ENCODE results near the gene MACO1. TPM values are rescaled to one million over a fixed set of nuclear protein-coding genes. Genes with fewer than 3 reads are reported as not detected.

Gene MACO1
- total and polyA plus RNA-seq, 10 of the 15 experiments (the other 5 are each of a cell fraction or from before 2014, with no cell fraction given), result 3.2 to 19.8 (median 10.3) TPM

GRCh38 chr1:25492323-25492722 is 61.6 kb downstream of the MACO1 start:
- Histone ChIP-seq H3K9me3 (replicated peaks; ENCODE audit: control insufficient read depth, insufficient read depth, low read length) (no peaks in the 10 kb centered on the region), H3K9ac (ENCODE audit: control insufficient read depth, insufficient read depth, low read length) (no peak overlapping the region), H3K4me1 (ENCODE audit: control insufficient read depth, insufficient read depth, low read length) (no peaks in the 10 kb centered on the region), H3K4me3 (no peak overlapping the region), H2AFZ (ENCODE audit: control insufficient read depth, low read depth, low read length) (no peak overlapping the region), H4K20me1 (ENCODE audit: control insufficient read depth, insufficient read depth) (no peaks in the 10 kb centered on the region), H3K79me2 (ENCODE audit: control insufficient read depth, insufficient read depth, low read length) (no peaks in the 10 kb centered on the region), H3K27ac (ENCODE audit: control insufficient read depth, insufficient read depth) (no peak overlapping the region), H3K36me3 (ENCODE audit: control insufficient read depth in 2 of 2, insufficient read depth in 2 of 2, low read length in 1 of 2) (peaks cover 11 to 14% of the 10 kb centered on the region in 2 experiments), H3K4me2 (ENCODE audit: control insufficient read depth, insufficient read depth) (no peak overlapping the region), H3K27me3 (replicated peaks in 1 of 2; ENCODE audit: control insufficient read depth in 2 of 2, insufficient read depth in 2 of 2, low read length in 1 of 2) (no peaks in the 10 kb centered on the region)
- intact Hi-C loops (cut with micrococcal nuclease; ENCODE audit: unreplicated experiment) (no loop called here), in situ Hi-C loops (cut with MboI) (no loop called here)
- over 99% methylated on average over 8 of the region's 8 CpGs for WGBS (ENCODE audit: insufficient coverage, insufficient replicate concordance, low lambda C conversion rate, missing lambda C conversion rate)
- POLR2A ChIA-PET, result interaction anchor here (1.1 kb wide), 1 partner anchor 51 kb away, joined by 3 read pairs; the partner anchor contains the start of gene LDLRAP1
- DNase-seq (ENCODE audit: low read depth, low spot score), result no peak
- RAD21 ChIA-PET (ENCODE audit: unreplicated experiment), result no interaction called here
- BruUV-seq (replicated peaks), result no TSS peak
- no peak for ATAC-seq
- SMC1A ChIA-PET (ENCODE audit: uncharacterized antibody, unreplicated experiment), result interaction anchor here (1.2 to 1.6 kb wide), 3 partner anchors 26 to 59 kb away, joined by 4 to 5 read pairs (median 4); no protein-coding TSS in a partner anchor
- TF ChIP-seq NBN (IDR thresholded peaks at IDR 0.05) (no peak), PAX5 (IDR thresholded peaks at IDR 0.05; ENCODE audit: borderline replicate concordance, low read depth, low read length) (no peak), SP1 (IDR thresholded peaks at IDR 0.05; ENCODE audit: low read depth, low read length) (no peak), SPI1 (IDR thresholded peaks at IDR 0.05; ENCODE audit: borderline replicate concordance, insufficient read depth, low read depth, low read length) (no peak), ESRRA (IDR thresholded peaks at IDR 0.05; ENCODE audit: low read length) (no peak), MXI1 (IDR thresholded peaks at IDR 0.05; ENCODE audit: low read depth, low read length) (no peak), RFX5 (IDR thresholded peaks at IDR 0.05; ENCODE audit: low read depth, low read length) (no peak), MLLT1 (IDR thresholded peaks at IDR 0.05) (no peak), BCL3 (IDR thresholded peaks at IDR 0.05; ENCODE audit: borderline replicate concordance, insufficient read depth, low read depth, low read length, poor library complexity, severe bottlenecking) (no peak), FOXK2 (IDR thresholded peaks at IDR 0.05) (no peak), NRF1 (conservative IDR thresholded peaks at IDR 0.05; ENCODE audit: low read depth, low read length) (no peak)
- CTCF ChIA-PET, result interaction anchor here (1.3 to 1.9 kb wide), 2 partner anchors 11 to 29 kb away, joined by 4 to 8 read pairs; no protein-coding TSS in a partner anchor
- FAIRE-seq, result no peak
